Sciatic nerve (tissue), 2 donors: ENCODE data around the gene C1QL2. TPM values are rescaled to one million over a fixed set of nuclear protein-coding genes. Genes with fewer than 3 reads are reported as not detected.

ENCODE experiments used
- ATAC-seq: fragments of 200-7000 bp; cut with Tn5 transposase; one replicate; pipeline ENCODE4 v1.9.1; 2020; ENCODE audit warnings: mild to moderate bottlenecking, moderate library complexity
- DNase-seq: peaks from one replicate; pipeline ENCODE4 v3.0.0-alpha.2; 2020; ENCODE audit warnings: low spot score
- intact Hi-C: fragments of 100-400 bp; cut with DNase I; formaldehyde crosslinking; loops from one replicate; pipeline ENCODE4 v1.14.2; 2022
- total RNA-seq: library from RNA; stranded (reverse); fragmentation: NEBNext Ultra II Directional; extraction: Animal tissue kit (Norgen Biotek cat#: 25700); gene quantifications from one replicate; pipeline ENCODE4 v1.2.1, GENCODE V29; 2021
- donor health status: DM: no; HTN: no; CAD: no.
- donor health status: DM: no; HTN: no; CAD: no.

The C1QL2 gene
- total RNA-seq, result not detected

GRCh38 chr2:119158563-119159347 is at the start of gene C1QL2:
TSS of gene C1QL2 (minus strand) at chr2:119158751. CDS start at chr2:119158269, 482 bp downstream.
- no peak for ATAC-seq
- intact Hi-C loops, result no loop called here
- DNase-seq, result no peak

- intact Hi-C loops, result no loop called here
- no peak for ATAC-seq
- DNase-seq, result no peak
Observed at GRCh38 chr2:119207447-119207846, 48.9 kb upstream of the C1QL2 start.

- DNase-seq (no peak), ATAC-seq (no peak)
- intact Hi-C loops, result no loop called here
Observed at GRCh38 chr2:119206201-119206600, 47.6 kb upstream of the C1QL2 start.

GRCh38 chr2:119205001-119205706 is 46.6 kb upstream of the C1QL2 start:
- ATAC-seq (no peak), DNase-seq (no peak)
- intact Hi-C loops, result no loop called here

GRCh38 chr2:119204525-119204924 is 46.0 kb upstream of the C1QL2 start:
- ATAC-seq (no peak), DNase-seq (no peak)
- intact Hi-C loops, result no loop called here

- intact Hi-C loops, result no loop called here
- DNase-seq (no peak), ATAC-seq (no peak)
Observed at GRCh38 chr2:119202610-119203310, 44.2 kb upstream of the C1QL2 start.

GRCh38 chr2:119201815-119202214 is 43.3 kb upstream of the C1QL2 start:
- ATAC-seq, result no peak
- no peak for DNase-seq
- intact Hi-C loops, result no loop called here

GRCh38 chr2:119198240-119198840 is 39.8 kb upstream of the C1QL2 start:
- peak; percentile 50 for ATAC-seq
- intact Hi-C loops, result no loop called here
- DNase-seq, result no peak

- ATAC-seq (peak; percentile 42), DNase-seq (no peak)
- intact Hi-C loops, result no loop called here
Observed at GRCh38 chr2:119197529-119198239, 39.1 kb upstream of the C1QL2 start.

- intact Hi-C loops, result no loop called here
- ATAC-seq (no peak), DNase-seq (no peak)
Observed at GRCh38 chr2:119197126-119197405, 38.5 kb upstream of the C1QL2 start.

- DNase-seq (no peak), ATAC-seq (no peak)
- intact Hi-C loops, result no loop called here
Observed at GRCh38 chr2:119196301-119197125, 38.0 kb upstream of the C1QL2 start.

- no peak for DNase-seq
- ATAC-seq, result no peak
- intact Hi-C loops, result no loop called here
Observed at GRCh38 chr2:119195887-119196286, 37.3 kb upstream of the C1QL2 start.

GRCh38 chr2:119195001-119195400 is 36.5 kb upstream of the C1QL2 start:
- DNase-seq, result no peak
- intact Hi-C loops, result no loop called here
- no peak for ATAC-seq

- DNase-seq (no peak), ATAC-seq (no peak)
- intact Hi-C loops, result no loop called here
Observed at GRCh38 chr2:119192893-119193292, 34.3 kb upstream of the C1QL2 start.

GRCh38 chr2:119190321-119191111 is 32.0 kb upstream of the C1QL2 start:
- intact Hi-C loops, result no loop called here

GRCh38 chr2:119184512-119184911 is 26.0 kb upstream of the C1QL2 start:
- intact Hi-C loops, result no loop called here
- ATAC-seq (no peak), DNase-seq (no peak)

More at GRCh38 chr2:119190321-119191111, 32.0 kb upstream of the C1QL2 start:
- ATAC-seq (no peak), DNase-seq (no peak)

GRCh38 chr2:119181791-119182445 is 23.4 kb upstream of the C1QL2 start:
- ATAC-seq, result no peak

More at GRCh38 chr2:119181791-119182445, 23.4 kb upstream of the C1QL2 start:
- DNase-seq, result no peak
- intact Hi-C loops, result no loop called here
